ENCODE results near the gene CP. TPM values are rescaled to one million over a fixed set of nuclear protein-coding genes. Genes with fewer than 3 reads are reported as not detected.

CP gene
- total and polyA plus RNA-seq, 2 experiments from 2014 or later: 2.8 to 3.6 TPM

DNA sequence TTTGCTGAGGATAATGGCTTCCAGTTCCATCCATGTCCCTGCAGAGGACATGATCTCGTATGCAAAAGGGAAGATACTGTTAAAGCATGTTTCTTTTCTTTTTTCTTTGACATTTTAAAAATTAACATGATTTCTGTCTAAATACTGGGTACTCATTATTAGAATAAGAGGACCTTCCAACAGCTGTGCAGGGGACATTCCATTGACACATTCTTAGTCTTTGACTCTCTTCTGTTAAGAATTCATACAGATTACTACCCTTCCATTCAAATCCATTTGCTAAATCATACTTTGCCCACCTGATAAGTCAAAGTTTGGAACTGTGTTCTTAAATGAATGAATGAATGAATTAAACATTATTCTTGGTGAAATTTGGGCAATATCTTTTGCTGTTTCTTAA is 5.1 kb upstream of the CP start:
- Histone ChIP-seq H3K27ac (ENCODE audit: low read depth) (no peak overlapping the region), H3K4me3 (no peak overlapping the region), H4K20me1 (replicated peaks; ENCODE audit: insufficient read depth) (no peaks in the 10 kb centered on the region), H3K4me1 (ENCODE audit: insufficient read depth) (0 out of 2 replicates have a peak, but pooled peaks cover 4% of the 10 kb centered on the region), H3K4me2 (no peak overlapping the region), H3K79me2 (replicated peaks; ENCODE audit: insufficient read depth) (no peaks in the 10 kb centered on the region), H3K27me3 (ENCODE audit: insufficient read depth) (no peaks in the 10 kb centered on the region), H2AFZ (no peak overlapping the region), H3K9me2 (ENCODE audit: insufficient read depth) (no peaks in the 10 kb centered on the region), H3K36me3 (ENCODE audit: insufficient read depth) (no peaks in the 10 kb centered on the region), H3F3A (replicated peaks; ENCODE audit: low read depth) (no peaks in the 10 kb centered on the region; the same call in 1 of the 2 replicates)
- H3K36me3 Mint-ChIP-seq (ENCODE audit: low read depth): no peaks in the 10 kb centered on the region
- TF ChIP-seq ZNF114 (CRISPR knock-in tag; IDR thresholded peaks at IDR 0.05): no peak
- H3K4me3 Mint-ChIP-seq: no peak overlapping the region
- no peaks in the 10 kb centered on the region; the same call in 2 of the 3 replicates for H3K9me3 Mint-ChIP-seq
- ATAC-seq (no peak), DNase-seq (ENCODE audit: low spot score) (no peak)
- peaks cover 11% of the 10 kb centered on the region; the same call in 2 of the 3 replicates for H3K4me1 Mint-ChIP-seq
- H3K27ac Mint-ChIP-seq: no peak overlapping the region
- H3K27me3 Mint-ChIP-seq (ENCODE audit: insufficient read depth, low read depth, poor library complexity): peaks cover 3% of the 10 kb centered on the region

DNA sequence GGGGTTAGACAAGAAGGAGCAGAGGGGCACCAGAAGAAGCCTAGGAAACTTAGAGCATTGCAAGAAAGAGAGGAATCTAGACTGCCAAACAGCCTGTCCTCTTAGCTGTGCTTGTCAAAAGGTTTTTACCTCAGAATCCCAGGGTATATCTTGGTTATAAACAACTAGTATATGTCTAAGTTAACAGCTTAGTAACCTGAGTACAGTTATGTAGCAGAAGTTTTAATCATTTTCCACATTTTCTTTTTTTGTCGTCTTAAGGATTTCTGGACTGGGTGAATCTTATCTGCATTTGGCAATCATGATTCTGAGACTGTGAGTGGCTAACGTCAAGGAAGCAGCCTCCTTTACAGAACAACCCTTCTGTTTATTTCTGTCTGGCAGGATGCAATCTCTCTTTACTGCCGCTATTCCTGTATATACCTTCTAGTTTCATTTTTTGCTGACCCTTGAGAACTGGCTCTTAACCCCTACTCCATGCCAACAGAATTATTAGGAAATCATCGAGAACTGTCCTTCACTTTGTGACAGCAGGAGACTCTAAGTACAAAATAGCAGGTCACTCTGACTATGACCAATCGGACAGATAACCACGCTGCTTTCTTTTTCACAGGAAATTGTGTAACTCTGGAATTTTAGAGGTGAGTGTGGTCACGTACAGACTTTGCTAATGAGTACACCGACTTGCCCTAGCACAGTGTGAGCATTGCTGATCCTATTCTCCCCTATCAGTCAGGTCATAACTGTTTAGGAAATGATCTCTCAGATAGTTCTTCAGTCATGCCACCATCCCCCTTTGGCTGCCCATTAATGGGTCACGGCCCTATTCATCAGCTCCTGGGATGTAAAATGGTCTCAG is 3.3 kb upstream of the CP start:
- Mint-ChIP-seq H3K4me1 (peaks cover 7% of the 10 kb centered on the region; the same call in 2 of the 3 replicates), H3K27ac (no peak overlapping the region), H3K4me3 (no peak overlapping the region), H3K27me3 (ENCODE audit: insufficient read depth, low read depth, poor library complexity) (peaks cover 3% of the 10 kb centered on the region), H3K36me3 (ENCODE audit: low read depth) (no peaks in the 10 kb centered on the region), H3K9me3 (no peaks in the 10 kb centered on the region; the same call in 2 of the 3 replicates)
- Histone ChIP-seq H3K27ac (ENCODE audit: low read depth) (no peak overlapping the region), H3K4me1 (ENCODE audit: insufficient read depth) (0 out of 2 replicates have a peak, but pooled peaks cover 4% of the 10 kb centered on the region), H4K20me1 (replicated peaks; ENCODE audit: insufficient read depth) (no peaks in the 10 kb centered on the region), H3F3A (replicated peaks; ENCODE audit: low read depth) (no peaks in the 10 kb centered on the region), H3K4me2 (no peak overlapping the region), H3K4me3 (no peak overlapping the region), H2AFZ (peak overlapping the region; percentile 70; the same call in 1 of the 2 replicates), H3K27me3 (ENCODE audit: insufficient read depth) (no peaks in the 10 kb centered on the region), H3K79me2 (replicated peaks; ENCODE audit: insufficient read depth) (no peaks in the 10 kb centered on the region), H3K36me3 (ENCODE audit: insufficient read depth) (no peaks in the 10 kb centered on the region), H3K9me2 (ENCODE audit: insufficient read depth) (no peaks in the 10 kb centered on the region)
- ATAC-seq: no peak
- TF ChIP-seq ZNF114 (CRISPR knock-in tag; IDR thresholded peaks at IDR 0.05): no peak
- TF ChIP-seq, protein P1, sequence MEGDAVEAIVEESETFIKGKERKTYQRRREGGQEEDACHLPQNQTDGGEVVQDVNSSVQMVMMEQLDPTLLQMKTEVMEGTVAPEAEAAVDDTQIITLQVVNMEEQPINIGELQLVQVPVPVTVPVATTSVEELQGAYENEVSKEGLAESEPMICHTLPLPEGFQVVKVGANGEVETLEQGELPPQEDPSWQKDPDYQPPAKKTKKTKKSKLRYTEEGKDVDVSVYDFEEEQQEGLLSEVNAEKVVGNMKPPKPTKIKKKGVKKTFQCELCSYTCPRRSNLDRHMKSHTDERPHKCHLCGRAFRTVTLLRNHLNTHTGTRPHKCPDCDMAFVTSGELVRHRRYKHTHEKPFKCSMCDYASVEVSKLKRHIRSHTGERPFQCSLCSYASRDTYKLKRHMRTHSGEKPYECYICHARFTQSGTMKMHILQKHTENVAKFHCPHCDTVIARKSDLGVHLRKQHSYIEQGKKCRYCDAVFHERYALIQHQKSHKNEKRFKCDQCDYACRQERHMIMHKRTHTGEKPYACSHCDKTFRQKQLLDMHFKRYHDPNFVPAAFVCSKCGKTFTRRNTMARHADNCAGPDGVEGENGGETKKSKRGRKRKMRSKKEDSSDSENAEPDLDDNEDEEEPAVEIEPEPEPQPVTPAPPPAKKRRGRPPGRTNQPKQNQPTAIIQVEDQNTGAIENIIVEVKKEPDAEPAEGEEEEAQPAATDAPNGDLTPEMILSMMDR (conservative IDR thresholded peaks at IDR 0.05; ENCODE audit: low read depth in 2 of 2): no peak
- no peak for TF ChIP-seq EZH2phosphoT487 (IDR thresholded peaks at IDR 0.05; ENCODE audit: unreplicated experiment)
- TF ChIP-seq ZNF462 (CRISPR knock-in tag; IDR thresholded peaks at IDR 0.05): no peak
- no peak for TF ChIP-seq JUNB (IDR thresholded peaks at IDR 0.05; ENCODE audit: unreplicated experiment)
- TF ChIP-seq STAT1 (IDR thresholded peaks at IDR 0.05; ENCODE audit: unreplicated experiment): no peak
- no peak for DNase-seq (ENCODE audit: low spot score)
